OCI-LY7 (cell line): Measurements from ENCODE around the gene AIRE. TPM values are rescaled to one million over a fixed set of nuclear protein-coding genes. Genes with fewer than 3 reads are reported as not detected.

Source experiments
- BruUV-seq: library from RNA; stranded (reverse); fragments of 400-500 nt; replicated peaks from 2 replicates; lab custom pipeline; 2021; lab: Mats Ljungman, UMichigan
- CTCF ChIA-PET: fragments of 300-600 bp; sonication (Branson Sonifier 250); formaldehyde crosslinking; loops from one replicate; lab custom pipeline; 2022; ENCODE audit warnings: antibody characterized with exemption; ENCODE audit not compliant: unreplicated experiment; lab: Charles Lee
- POLR2A ChIA-PET: fragments of 300-600 bp; sonication (Branson Sonifier 250); formaldehyde crosslinking; loops from one replicate; lab custom pipeline; 2022; ENCODE audit warnings: antibody characterized with exemption; lab: Charles Lee
- DNase-seq: peaks from one replicate; pipeline ENCODE4 v3.0.0-alpha.2; 2015; ENCODE audit warnings: low spot score
- H2AFZ ChIP-seq: fragments of 200-600 bp; sonication (generic), shearing (Covaris generic); 2 replicates; pipeline ENCODE4 v1.6.1; 2014; ENCODE audit warnings: mild to moderate bottlenecking, antibody characterized with exemption, low read length, moderate library complexity
- H3K27ac ChIP-seq: fragments of 200-600 bp; sonication (generic); 2 replicates; pipeline ENCODE4 v1.5.1; 2014; ENCODE audit warnings: mixed run types, low read depth, mild to moderate bottlenecking, moderate library complexity, low read length, inconsistent platforms; ENCODE audit not compliant: poor library complexity, severe bottlenecking
- H3K36me3 ChIP-seq: fragments of 200-600 bp; sonication (generic); 2 replicates; pipeline ENCODE4 v1.6.1; 2014; ENCODE audit warnings: mild to moderate bottlenecking, antibody characterized with exemption, low read length, moderate library complexity, mixed read lengths; ENCODE audit not compliant: insufficient read depth
- H3K4me1 ChIP-seq: fragments of 200-600 bp; sonication (generic); 2 replicates; pipeline ENCODE4 v1.5.1; 2014; ENCODE audit warnings: mild to moderate bottlenecking, low read length; ENCODE audit not compliant: insufficient read depth, poor library complexity, severe bottlenecking
- H3K4me2 ChIP-seq: fragments of 200-600 bp; sonication (generic); 2 replicates; pipeline ENCODE4 v1.6.1; 2014; ENCODE audit warnings: mild to moderate bottlenecking, low read length
- H3K4me3 ChIP-seq: fragments of 200-600 bp; sonication (generic); 2 replicates; pipeline ENCODE4 v1.5.1; 2014; ENCODE audit warnings: mild to moderate bottlenecking, low read depth, low read length; ENCODE audit not compliant: poor library complexity, severe bottlenecking
- H3K79me2 ChIP-seq: fragments of 200-600 bp; sonication (generic); 2 replicates; pipeline ENCODE4 v1.6.1; 2016; ENCODE audit warnings: low read depth, mild to moderate bottlenecking, low read length, moderate library complexity, mixed read lengths; ENCODE audit not compliant: insufficient read depth
- H3K9me2 ChIP-seq: fragments of 200-600 bp; sonication (generic); 2 replicates; pipeline ENCODE4 v1.6.1; 2016; ENCODE audit warnings: mild to moderate bottlenecking, low read length, mixed read lengths; ENCODE audit not compliant: insufficient read depth
- H3K9me3 ChIP-seq: fragments of 200-600 bp; sonication (generic); 2 replicates; pipeline ENCODE4 v1.6.1; 2014; ENCODE audit warnings: mild to moderate bottlenecking, mixed run types, low read length, mixed read lengths
- H4K20me1 ChIP-seq: fragments of 200-600 bp; sonication (generic); 2 replicates; pipeline ENCODE4 v1.6.1; 2014; ENCODE audit warnings: mild to moderate bottlenecking, antibody characterized with exemption, low read length, moderate library complexity, mixed read lengths; ENCODE audit not compliant: insufficient read depth
- EZH2phosphoT487 ChIP-seq: fragments of 200-600 bp; sonication (generic); IDR thresholded peaks from 2 replicates; pipeline ENCODE4 v1.6.1; 2018; ENCODE audit warnings: low read depth, borderline replicate concordance, mild to moderate bottlenecking, mixed run types, antibody characterized with exemption, low read length, moderate library complexity, mixed read lengths
- intact Hi-C: fragments of 100-400 bp; cut with micrococcal nuclease; formaldehyde crosslinking; loops from one replicate; pipeline ENCODE4 v1.10.0; 2022; ENCODE audit not compliant: unreplicated experiment
- total RNA-seq, 2 experiments: library from RNA; depleted of rRNA in 1 of 2; stranded (reverse); fragments of >200 nt in 1 of 2; shearing (Covaris generic) in 1 of 2; gene quantifications; 2 replicates each; pipeline ENCODE4 v1.2.3, GENCODE V29; 2014 to 2022
- TF ChIP-seq, protein P1 (sequence below): fragments of 200-600 bp; sonication (generic); conservative IDR thresholded peaks from 2 replicates; pipeline ENCODE4 v1.5.1; 2014; ENCODE audit warnings: mild to moderate bottlenecking, antibody characterized with exemption, low read length, moderate library complexity, mixed read lengths

Gene AIRE
- total RNA-seq, 2 experiments from 2014 or later: not detected

DNA sequence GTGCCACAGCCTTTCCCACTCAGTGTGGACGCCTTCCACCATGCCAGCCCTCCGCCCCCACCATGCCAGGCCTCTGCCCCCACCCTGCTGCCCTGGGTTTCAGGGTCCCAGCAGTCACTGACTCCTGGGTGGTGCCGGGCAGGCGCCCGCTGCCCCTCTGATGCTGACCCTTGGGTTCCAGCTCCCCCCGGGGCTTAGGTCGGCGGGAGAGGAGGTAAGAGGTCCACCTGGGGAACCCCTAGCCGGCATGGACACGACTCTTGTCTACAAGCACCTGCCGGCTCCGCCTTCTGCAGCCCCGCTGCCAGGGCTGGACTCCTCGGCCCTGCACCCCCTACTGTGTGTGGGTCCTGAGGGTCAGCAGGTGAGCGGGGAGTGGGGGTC lies 7.1 kb downstream of the AIRE start:
- H3K9me2 ChIP-seq: no peaks in the 10 kb centered on the region
- H3K4me3 ChIP-seq: no peak overlapping the region
- H3K36me3 ChIP-seq: no peaks in the 10 kb centered on the region
- ChIA-PET POLR2A (no interaction called here), CTCF (no interaction called here)
- no peak overlapping the region for H3K4me2 ChIP-seq
- DNase-seq: no peak
- no TSS peak for BruUV-seq
- TF ChIP-seq, protein P1, sequence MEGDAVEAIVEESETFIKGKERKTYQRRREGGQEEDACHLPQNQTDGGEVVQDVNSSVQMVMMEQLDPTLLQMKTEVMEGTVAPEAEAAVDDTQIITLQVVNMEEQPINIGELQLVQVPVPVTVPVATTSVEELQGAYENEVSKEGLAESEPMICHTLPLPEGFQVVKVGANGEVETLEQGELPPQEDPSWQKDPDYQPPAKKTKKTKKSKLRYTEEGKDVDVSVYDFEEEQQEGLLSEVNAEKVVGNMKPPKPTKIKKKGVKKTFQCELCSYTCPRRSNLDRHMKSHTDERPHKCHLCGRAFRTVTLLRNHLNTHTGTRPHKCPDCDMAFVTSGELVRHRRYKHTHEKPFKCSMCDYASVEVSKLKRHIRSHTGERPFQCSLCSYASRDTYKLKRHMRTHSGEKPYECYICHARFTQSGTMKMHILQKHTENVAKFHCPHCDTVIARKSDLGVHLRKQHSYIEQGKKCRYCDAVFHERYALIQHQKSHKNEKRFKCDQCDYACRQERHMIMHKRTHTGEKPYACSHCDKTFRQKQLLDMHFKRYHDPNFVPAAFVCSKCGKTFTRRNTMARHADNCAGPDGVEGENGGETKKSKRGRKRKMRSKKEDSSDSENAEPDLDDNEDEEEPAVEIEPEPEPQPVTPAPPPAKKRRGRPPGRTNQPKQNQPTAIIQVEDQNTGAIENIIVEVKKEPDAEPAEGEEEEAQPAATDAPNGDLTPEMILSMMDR: no peak
- TF ChIP-seq EZH2phosphoT487: no peak
- no peaks in the 10 kb centered on the region for H3K9me3 ChIP-seq
- no peak overlapping the region for H3K27ac ChIP-seq
- H3K4me1 ChIP-seq: peaks cover 33% of the 10 kb centered on the region
- no peaks in the 10 kb centered on the region for H4K20me1 ChIP-seq
- H2AFZ ChIP-seq: no peak overlapping the region
- intact Hi-C loops: no loop called here
- H3K79me2 ChIP-seq: no peaks in the 10 kb centered on the region

DNA sequence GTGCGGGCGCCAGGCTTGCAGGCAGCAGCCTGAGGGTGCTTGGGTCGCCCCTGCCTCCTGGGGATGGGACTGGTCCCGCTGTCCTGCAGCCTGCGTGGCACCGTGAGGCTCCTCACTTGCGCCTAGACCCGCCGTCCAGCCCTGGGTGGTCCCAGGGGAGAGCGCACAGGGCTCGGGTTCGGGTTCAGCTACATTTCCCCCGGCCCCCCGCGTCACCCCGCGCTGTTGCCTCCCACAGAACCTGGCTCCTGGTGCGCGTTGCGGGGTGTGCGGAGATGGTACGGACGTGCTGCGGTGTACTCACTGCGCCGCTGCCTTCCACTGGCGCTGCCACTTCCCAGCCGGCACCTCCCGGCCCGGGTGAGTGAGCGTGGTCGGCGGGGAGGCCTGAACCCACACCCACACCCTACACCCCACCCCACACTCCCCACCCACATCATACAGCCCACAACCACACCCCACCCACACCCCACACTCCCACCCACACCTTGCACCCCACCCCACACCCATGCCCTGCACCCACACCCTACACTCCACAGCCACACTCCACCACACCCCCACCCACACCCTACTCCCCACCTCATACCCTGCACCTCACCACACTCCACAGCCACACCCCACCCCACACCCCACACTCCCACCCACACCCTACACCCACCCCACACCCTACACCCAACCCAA lies 8.0 kb downstream of the AIRE start:
- no peaks in the 10 kb centered on the region for H3K9me3 ChIP-seq
- H3K79me2 ChIP-seq: no peaks in the 10 kb centered on the region
- H4K20me1 ChIP-seq: no peaks in the 10 kb centered on the region
- ChIA-PET POLR2A (no interaction called here), CTCF (no interaction called here)
- no peak overlapping the region for H2AFZ ChIP-seq
- DNase-seq: no peak
- no peak overlapping the region for H3K4me3 ChIP-seq
- H3K4me2 ChIP-seq: no peak overlapping the region
- TF ChIP-seq, protein P1: no peak
- TF ChIP-seq EZH2phosphoT487: no peak
- H3K36me3 ChIP-seq: no peaks in the 10 kb centered on the region
- no peak overlapping the region for H3K27ac ChIP-seq
- H3K9me2 ChIP-seq: no peaks in the 10 kb centered on the region
- intact Hi-C loops: no loop called here
- peaks cover 42% of the 10 kb centered on the region for H3K4me1 ChIP-seq
- no TSS peak for BruUV-seq

DNA sequence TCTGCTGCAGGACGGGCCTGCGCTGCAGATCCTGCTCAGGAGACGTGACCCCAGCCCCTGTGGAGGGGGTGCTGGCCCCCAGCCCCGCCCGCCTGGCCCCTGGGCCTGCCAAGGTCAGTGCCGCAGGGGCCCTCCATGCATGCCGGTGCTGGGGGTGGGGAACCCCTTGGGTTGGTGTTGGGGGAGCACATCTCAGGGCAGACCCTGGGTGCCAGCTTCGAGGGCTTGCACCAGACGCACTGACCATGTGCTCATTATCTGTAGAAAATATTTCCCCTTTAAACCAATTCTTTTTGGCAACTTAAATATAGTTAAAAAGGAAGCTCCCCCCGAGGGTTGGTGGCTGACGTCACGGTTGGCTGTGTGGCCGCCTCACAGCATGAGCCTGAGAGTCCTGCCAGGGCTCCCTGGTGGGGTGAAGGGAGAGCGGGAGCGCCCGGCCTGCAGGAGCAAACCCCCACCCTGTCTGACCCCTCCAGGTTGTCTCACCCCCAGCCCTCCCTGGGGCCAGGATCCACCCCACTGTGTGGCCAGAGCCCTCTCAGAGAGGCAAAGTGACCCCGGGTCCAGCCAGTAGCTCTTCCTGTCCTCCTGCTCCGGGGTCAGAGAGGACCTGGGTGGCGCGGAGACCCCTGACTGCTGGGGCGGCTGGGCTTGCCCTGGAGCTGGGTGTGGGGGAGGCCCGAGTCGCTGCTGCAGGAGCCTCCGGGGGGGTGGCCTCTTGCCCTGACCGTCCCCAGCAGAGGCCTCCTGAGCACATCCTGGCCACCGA lies 8.9 kb downstream of the AIRE start:
- no peaks in the 10 kb centered on the region for H3K36me3 ChIP-seq
- intact Hi-C loops: no loop called here
- H3K4me3 ChIP-seq: no peak overlapping the region
- H3K4me1 ChIP-seq: peaks cover 50% of the 10 kb centered on the region
- H4K20me1 ChIP-seq: no peaks in the 10 kb centered on the region
- DNase-seq: no peak
- H3K9me2 ChIP-seq: no peaks in the 10 kb centered on the region
- no peaks in the 10 kb centered on the region for H3K9me3 ChIP-seq
- TF ChIP-seq, protein P1: no peak
- TF ChIP-seq EZH2phosphoT487: no peak
- H3K4me2 ChIP-seq: no peak overlapping the region
- CTCF ChIA-PET: no interaction called here
- H3K79me2 ChIP-seq: no peaks in the 10 kb centered on the region
- POLR2A ChIA-PET: no interaction called here
- no peak overlapping the region for H3K27ac ChIP-seq
- no peak overlapping the region for H2AFZ ChIP-seq
- no TSS peak for BruUV-seq
